ENCODE measurements around the gene SHOC2. TPM values are rescaled to one million over a fixed set of nuclear protein-coding genes. Genes with fewer than 3 reads are reported as not detected.
A peak's percentile ranks its signal among the peaks of the same experiment; 100 is the strongest.

Gene SHOC2
- total RNA-seq, 2 experiments from 2014 or later: 34.2 to 35.4 TPM

DNA sequence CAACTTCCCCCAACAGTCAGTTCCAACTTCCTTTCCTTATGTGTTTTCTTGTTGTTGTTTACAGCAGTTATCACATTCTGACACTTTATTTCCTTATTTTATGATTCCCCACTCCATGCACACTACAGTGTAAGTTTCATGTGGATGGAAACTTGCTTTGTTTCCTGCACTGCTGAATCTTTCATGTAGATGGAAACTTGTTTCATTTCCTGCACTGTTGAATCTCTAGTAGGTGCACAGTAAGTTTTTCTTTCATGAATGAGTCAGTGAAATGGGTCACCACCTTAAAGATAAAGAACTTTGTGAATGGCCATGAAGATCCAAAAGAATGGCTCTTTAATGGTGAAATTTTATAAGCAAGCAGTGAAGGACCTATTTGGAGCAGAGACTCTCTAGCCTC is 61.4 kb downstream of the SHOC2 start:
- Mint-ChIP-seq H3K9me3 (peaks cover 13% of the 10 kb centered on the region), H3K4me1 (ENCODE audit: low read depth) (peaks cover 42% of the 10 kb centered on the region), H3K27ac (peak overlapping the region; percentile 72), H3K36me3 (ENCODE audit: low read depth) (peaks cover 30% of the 10 kb centered on the region), H3K4me3 (no peak overlapping the region), H3K27me3 (no peaks in the 10 kb centered on the region)
- DNase-seq (no peak), ATAC-seq (peak; percentile 61)
- intact Hi-C loops (cut with micrococcal nuclease): loop anchor here (10.0 kb wide), 1 partner anchor 366 kb away; no protein-coding TSS in a partner anchor
- ChIA-PET POLR2A (no interaction called here), CTCF (no interaction called here)
- TF ChIP-seq, protein P1, sequence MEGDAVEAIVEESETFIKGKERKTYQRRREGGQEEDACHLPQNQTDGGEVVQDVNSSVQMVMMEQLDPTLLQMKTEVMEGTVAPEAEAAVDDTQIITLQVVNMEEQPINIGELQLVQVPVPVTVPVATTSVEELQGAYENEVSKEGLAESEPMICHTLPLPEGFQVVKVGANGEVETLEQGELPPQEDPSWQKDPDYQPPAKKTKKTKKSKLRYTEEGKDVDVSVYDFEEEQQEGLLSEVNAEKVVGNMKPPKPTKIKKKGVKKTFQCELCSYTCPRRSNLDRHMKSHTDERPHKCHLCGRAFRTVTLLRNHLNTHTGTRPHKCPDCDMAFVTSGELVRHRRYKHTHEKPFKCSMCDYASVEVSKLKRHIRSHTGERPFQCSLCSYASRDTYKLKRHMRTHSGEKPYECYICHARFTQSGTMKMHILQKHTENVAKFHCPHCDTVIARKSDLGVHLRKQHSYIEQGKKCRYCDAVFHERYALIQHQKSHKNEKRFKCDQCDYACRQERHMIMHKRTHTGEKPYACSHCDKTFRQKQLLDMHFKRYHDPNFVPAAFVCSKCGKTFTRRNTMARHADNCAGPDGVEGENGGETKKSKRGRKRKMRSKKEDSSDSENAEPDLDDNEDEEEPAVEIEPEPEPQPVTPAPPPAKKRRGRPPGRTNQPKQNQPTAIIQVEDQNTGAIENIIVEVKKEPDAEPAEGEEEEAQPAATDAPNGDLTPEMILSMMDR (IDR thresholded peaks at IDR 0.05): no peak

- peaks cover 40% of the 10 kb centered on the region for H3K4me1 Mint-ChIP-seq (ENCODE audit: low read depth)
- H3K4me3 Mint-ChIP-seq: no peak overlapping the region
- peaks cover 30% of the 10 kb centered on the region for H3K36me3 Mint-ChIP-seq (ENCODE audit: low read depth)
- H3K27me3 Mint-ChIP-seq: no peaks in the 10 kb centered on the region
- intact Hi-C loops (cut with micrococcal nuclease): loop anchor here (10.0 kb wide), 1 partner anchor 369 kb away; no protein-coding TSS in a partner anchor
- DNase-seq (no peak), ATAC-seq (no peak)
- TF ChIP-seq, protein P1 (IDR thresholded peaks at IDR 0.05): no peak
- CTCF ChIA-PET: no interaction called here
- peaks cover 9% of the 10 kb centered on the region for H3K9me3 Mint-ChIP-seq
- H3K27ac Mint-ChIP-seq: no peak overlapping the region
- POLR2A ChIA-PET: no interaction called here
Measured at GRCh38 chr10:110983466-110983865, 64.1 kb downstream of the SHOC2 start.

DNA sequence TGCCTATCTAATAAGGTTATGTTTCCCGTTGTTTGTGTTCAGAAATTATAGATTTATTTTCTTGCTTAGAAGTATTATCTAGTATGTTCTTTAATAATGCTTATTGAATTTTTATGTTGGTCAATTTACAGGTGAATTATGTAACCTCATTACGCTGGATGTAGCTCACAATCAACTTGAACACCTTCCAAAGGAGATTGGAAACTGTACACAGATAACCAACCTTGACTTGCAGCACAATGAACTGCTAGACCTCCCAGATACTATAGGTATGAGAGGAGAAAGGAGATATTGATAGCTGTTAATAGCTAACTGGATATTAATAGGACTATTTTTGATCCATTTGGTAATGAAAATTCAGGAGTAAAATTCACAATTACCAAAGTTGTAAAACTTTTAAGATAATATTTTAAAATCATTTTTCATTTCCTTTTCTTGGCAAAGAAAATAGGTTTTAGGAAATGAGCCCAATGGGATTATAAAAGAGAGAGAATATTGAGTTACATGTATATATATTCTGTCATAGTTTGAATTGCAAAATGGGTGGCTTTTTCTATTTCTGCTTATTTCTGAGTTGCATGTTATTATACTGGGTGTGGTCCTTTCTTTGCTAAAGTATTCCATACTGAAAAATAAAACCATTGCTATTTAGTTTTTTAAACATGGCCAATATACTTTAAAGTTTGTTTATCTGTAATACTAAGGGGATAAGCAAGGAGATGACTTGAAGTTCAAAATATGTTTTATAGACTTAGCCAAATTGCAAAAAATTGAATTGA is 66.3 kb downstream of the SHOC2 start:
- H3K9me3 Mint-ChIP-seq: peaks cover 3% of the 10 kb centered on the region
- TF ChIP-seq, protein P1 (IDR thresholded peaks at IDR 0.05): no peak
- DNase-seq (no peak), ATAC-seq (no peak)
- H3K27me3 Mint-ChIP-seq: no peaks in the 10 kb centered on the region
- ChIA-PET POLR2A (no interaction called here), CTCF (interaction anchor here (1.4 kb wide), 1 partner anchor 10 kb away, joined by 5 read pairs; no protein-coding TSS in a partner anchor)
- no peak overlapping the region for H3K4me3 Mint-ChIP-seq
- peaks cover 32% of the 10 kb centered on the region for H3K4me1 Mint-ChIP-seq (ENCODE audit: low read depth)
- intact Hi-C loops (cut with micrococcal nuclease): loop anchor here (10.0 kb wide), 1 partner anchor 371 kb away; no protein-coding TSS in a partner anchor
- H3K36me3 Mint-ChIP-seq (ENCODE audit: low read depth): peaks cover 36% of the 10 kb centered on the region
- no peak overlapping the region for H3K27ac Mint-ChIP-seq

DNA sequence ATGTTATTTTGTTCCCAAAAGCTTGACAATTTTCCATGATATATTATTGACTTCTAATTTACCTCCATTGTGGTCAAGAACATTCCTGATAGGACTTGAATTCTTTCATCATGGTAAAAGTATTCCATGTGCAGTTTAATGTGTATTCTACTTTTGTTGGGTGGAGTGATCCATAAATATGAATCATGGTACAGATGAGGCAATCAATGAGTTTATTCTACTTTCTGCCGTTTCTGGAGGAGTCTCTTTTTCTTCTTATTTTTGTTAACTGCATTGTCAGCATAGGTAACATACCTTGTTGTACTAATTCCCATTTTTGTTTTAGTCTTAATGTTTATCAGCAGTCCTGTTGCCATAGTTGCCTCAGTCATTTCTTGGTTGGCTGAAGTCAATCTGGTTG is 69.6 kb downstream of the SHOC2 start:
- no peaks in the 10 kb centered on the region for H3K9me3 Mint-ChIP-seq
- no peak for DNase-seq
- peaks cover 32% of the 10 kb centered on the region for H3K36me3 Mint-ChIP-seq (ENCODE audit: low read depth)
- H3K4me3 Mint-ChIP-seq: no peak overlapping the region
- ChIA-PET CTCF (no interaction called here), POLR2A (interaction anchor here (0.6 kb wide), 1 partner anchor 12 kb away, joined by 3 read pairs; no protein-coding TSS in a partner anchor)
- no peaks in the 10 kb centered on the region for H3K27me3 Mint-ChIP-seq
- H3K4me1 Mint-ChIP-seq (ENCODE audit: low read depth): peaks cover 46% of the 10 kb centered on the region
- TF ChIP-seq, protein P1 (IDR thresholded peaks at IDR 0.05): no peak
- ATAC-seq: no peak
- H3K27ac Mint-ChIP-seq: no peak overlapping the region
- intact Hi-C loops (cut with micrococcal nuclease): loop anchor here (10.0 kb wide), 1 partner anchor 374 kb away; no protein-coding TSS in a partner anchor
